GM12801 (cell line): ENCODE measurements around the gene UNCX.

Experiments
- CTCF ChIP-seq: IDR thresholded peaks from one replicate; pipeline ENCODE4 v1.5.1; 2011; ENCODE audit warnings: control low read depth; ENCODE audit not compliant: insufficient read length; ENCODE audit errors: extremely low read depth

UNCX gene

GRCh38 chr7:1196950-1197349, 35.7 kb upstream of the UNCX start:
- no peak for TF ChIP-seq CTCF

GRCh38 chr7:1197997-1198625, 34.6 kb upstream of the UNCX start:
- no peak for TF ChIP-seq CTCF

GRCh38 chr7:1200045-1200444, 32.6 kb upstream of the UNCX start:
- TF ChIP-seq CTCF: no peak

GRCh38 chr7:1201916-1202315, 30.8 kb upstream of the UNCX start:
- TF ChIP-seq CTCF: no peak

GRCh38 chr7:1204460-1205140, 28.1 kb upstream of the UNCX start:
- TF ChIP-seq CTCF: no peak

GRCh38 chr7:1209097-1209496, 23.6 kb upstream of the UNCX start:
- no peak for TF ChIP-seq CTCF

- TF ChIP-seq CTCF: no peak
These were observed 22.2 kb upstream of the UNCX start for GRCh38 chr7:1210321-1210978.
